ENCODE data around the gene PTPRM.
A peak's percentile ranks its signal among the peaks of the same experiment; 100 is the strongest.

The PTPRM gene

DNA sequence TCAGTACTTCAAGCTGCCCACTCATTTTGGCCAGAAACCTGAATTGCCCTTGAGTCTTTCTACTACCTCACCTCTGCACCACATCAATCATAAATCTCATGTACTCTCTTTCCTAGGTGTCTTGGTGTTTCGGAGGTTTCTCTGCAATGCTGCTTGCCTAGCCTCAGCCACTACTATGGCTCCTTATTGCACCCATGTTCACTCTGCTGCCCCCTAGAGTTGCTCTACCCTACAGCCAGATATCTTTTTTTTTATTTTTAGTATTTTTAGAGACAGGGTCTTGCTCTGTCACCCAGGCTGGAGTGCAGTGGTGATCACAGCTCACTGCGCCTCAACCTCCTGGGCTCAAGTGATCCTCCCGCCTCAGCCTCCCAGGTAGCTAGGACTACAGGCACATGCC, 413.0 kb downstream of the PTPRM start:
- no peak for TF ChIP-seq CTCF (IDR thresholded peaks at IDR 0.05; ENCODE audit: low read depth, low read length)
- in situ Hi-C loops (cut with HindIII; ENCODE audit: low sequenced_read_pairs), result no loop called here
- no peak for DNase-seq (ENCODE audit: low read depth, low spot score)
- no peak overlapping the region for H3K4me3 ChIP-seq (ENCODE audit: low read depth, low read length)

- no peak for DNase-seq (ENCODE audit: low read depth, low spot score)
- no peak for TF ChIP-seq CTCF (IDR thresholded peaks at IDR 0.05; ENCODE audit: low read depth, low read length)
- in situ Hi-C loops (cut with HindIII; ENCODE audit: low sequenced_read_pairs), result no loop called here
- H3K4me3 ChIP-seq (ENCODE audit: low read depth, low read length), result no peak overlapping the region
Measured at GRCh38 chr18:7980656-7981055, 413.5 kb downstream of the PTPRM start.

DNA sequence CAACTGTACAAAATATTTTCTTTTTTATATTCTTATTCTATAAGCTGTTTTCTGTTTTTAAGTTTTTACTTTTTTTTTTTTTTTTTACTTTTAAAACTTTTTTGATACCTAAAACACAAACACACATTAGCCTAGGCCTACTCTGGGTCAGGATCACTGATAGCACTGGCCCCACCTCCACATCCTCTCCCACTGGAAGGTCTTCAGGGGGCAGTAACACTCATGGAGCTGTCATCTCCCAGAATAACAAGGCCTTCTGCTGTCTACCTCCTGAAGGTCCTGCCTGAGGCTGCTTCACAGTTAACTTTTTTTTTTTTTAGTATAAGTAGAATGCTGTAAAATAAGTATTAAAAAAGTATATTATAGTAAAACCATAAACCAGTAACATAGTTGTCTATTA, 415.1 kb downstream of the PTPRM start:
- H3K4me3 ChIP-seq (ENCODE audit: low read depth, low read length), result no peak overlapping the region
- in situ Hi-C loops (cut with HindIII; ENCODE audit: low sequenced_read_pairs), result no loop called here
- no peak for DNase-seq (ENCODE audit: low read depth, low spot score)
- TF ChIP-seq CTCF (IDR thresholded peaks at IDR 0.05; ENCODE audit: low read depth, low read length), result no peak

DNA sequence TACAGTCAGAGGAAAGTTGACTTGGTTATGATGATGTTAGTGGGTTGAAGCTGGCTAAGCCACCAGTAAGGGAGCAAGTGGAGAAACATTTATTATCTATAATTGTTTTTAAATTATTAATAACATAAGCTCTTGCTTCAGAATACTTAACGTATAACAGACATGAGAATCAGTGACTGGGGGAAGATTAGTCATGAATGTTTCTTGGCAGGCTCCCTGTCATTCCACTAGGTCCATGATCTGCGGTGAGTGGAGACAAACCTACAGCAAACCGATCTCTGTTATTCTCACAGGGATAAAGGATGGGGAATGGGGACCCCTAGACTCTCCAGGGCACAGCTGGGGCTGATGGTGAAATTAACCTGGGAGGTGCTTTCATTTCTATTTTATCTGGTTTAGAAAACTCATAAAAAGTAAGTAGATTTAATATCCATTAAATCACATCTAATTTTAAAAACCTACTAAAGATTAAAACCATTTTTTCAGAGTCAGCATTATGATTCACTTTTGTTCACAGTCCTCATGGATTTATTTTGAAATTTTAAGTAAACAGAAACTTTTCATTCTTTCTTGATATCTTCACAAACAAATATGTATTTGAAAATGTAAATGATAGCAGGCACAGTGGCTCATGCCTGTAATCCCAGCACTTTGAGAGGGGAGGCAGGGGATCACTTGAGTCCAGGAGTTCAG, 420.3 kb downstream of the PTPRM start:
- H3K4me3 ChIP-seq (ENCODE audit: low read depth, low read length), result no peak overlapping the region
- in situ Hi-C loops (cut with HindIII; ENCODE audit: low sequenced_read_pairs), result no loop called here
- no peak for TF ChIP-seq CTCF (IDR thresholded peaks at IDR 0.05; ENCODE audit: low read depth, low read length)
- peak; percentile 81 for DNase-seq (ENCODE audit: low read depth, low spot score)

GRCh38 chr18:7990670-7991069, 423.6 kb downstream of the PTPRM start:
- no peak for DNase-seq (ENCODE audit: low read depth, low spot score)
- in situ Hi-C loops (cut with HindIII; ENCODE audit: low sequenced_read_pairs), result no loop called here
- TF ChIP-seq CTCF (IDR thresholded peaks at IDR 0.05; ENCODE audit: low read depth, low read length), result no peak
- no peak overlapping the region for H3K4me3 ChIP-seq (ENCODE audit: low read depth, low read length)

- TF ChIP-seq CTCF (IDR thresholded peaks at IDR 0.05; ENCODE audit: low read depth, low read length), result no peak
- DNase-seq (ENCODE audit: low read depth, low spot score), result peak; percentile 16
- in situ Hi-C loops (cut with HindIII; ENCODE audit: low sequenced_read_pairs), result no loop called here
- H3K4me3 ChIP-seq (ENCODE audit: low read depth, low read length), result no peak overlapping the region
Measured at GRCh38 chr18:8001711-8002301, 434.7 kb downstream of the PTPRM start.
